PC-9 (cell line): Measurements from ENCODE around the gene ZCCHC14.

Source experiments
- EZH2 ChIP-seq: fragments of 200-600 bp; sonication (generic); IDR thresholded peaks from 2 replicates; pipeline ENCODE4 v1.8.0; 2017; ENCODE audit warnings: antibody characterized with exemption, low read depth
- TF ChIP-seq, protein P1 (sequence below): fragments of 200-600 bp; sonication (generic); conservative IDR thresholded peaks from 2 replicates; pipeline ENCODE4 v1.6.1; 2017; ENCODE audit warnings: mixed run types, antibody characterized with exemption, mild to moderate bottlenecking, moderate library complexity

GRCh38 chr16:87538594-87538993, 45.8 kb upstream of the ZCCHC14 start:
- TF ChIP-seq, protein P1, sequence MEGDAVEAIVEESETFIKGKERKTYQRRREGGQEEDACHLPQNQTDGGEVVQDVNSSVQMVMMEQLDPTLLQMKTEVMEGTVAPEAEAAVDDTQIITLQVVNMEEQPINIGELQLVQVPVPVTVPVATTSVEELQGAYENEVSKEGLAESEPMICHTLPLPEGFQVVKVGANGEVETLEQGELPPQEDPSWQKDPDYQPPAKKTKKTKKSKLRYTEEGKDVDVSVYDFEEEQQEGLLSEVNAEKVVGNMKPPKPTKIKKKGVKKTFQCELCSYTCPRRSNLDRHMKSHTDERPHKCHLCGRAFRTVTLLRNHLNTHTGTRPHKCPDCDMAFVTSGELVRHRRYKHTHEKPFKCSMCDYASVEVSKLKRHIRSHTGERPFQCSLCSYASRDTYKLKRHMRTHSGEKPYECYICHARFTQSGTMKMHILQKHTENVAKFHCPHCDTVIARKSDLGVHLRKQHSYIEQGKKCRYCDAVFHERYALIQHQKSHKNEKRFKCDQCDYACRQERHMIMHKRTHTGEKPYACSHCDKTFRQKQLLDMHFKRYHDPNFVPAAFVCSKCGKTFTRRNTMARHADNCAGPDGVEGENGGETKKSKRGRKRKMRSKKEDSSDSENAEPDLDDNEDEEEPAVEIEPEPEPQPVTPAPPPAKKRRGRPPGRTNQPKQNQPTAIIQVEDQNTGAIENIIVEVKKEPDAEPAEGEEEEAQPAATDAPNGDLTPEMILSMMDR, result no peak
- no peak for TF ChIP-seq EZH2
